ENCODE data around the gene PCDHGA12.

The PCDHGA12 gene

GRCh38 chr5:141441571-141442170 is 11.4 kb downstream of the PCDHGA12 start:
- DNase-seq = no peak

- no peak for DNase-seq
Observed at GRCh38 chr5:141465351-141465750, 35.0 kb downstream of the PCDHGA12 start.

GRCh38 chr5:141475625-141476131 is 45.4 kb downstream of the PCDHGA12 start, which contains the start of gene PCDHGC3:
PCDHGC3 (plus strand) TSS chr5:141475966; CDS start chr5:141476117, 151 bp downstream.
- DNase-seq = peak; percentile 86

- peak; percentile 41 for DNase-seq
Observed at GRCh38 chr5:141476132-141476911, 46.0 kb downstream of the PCDHGA12 start.

- no peak for DNase-seq
Observed at GRCh38 chr5:141477044-141477575, 46.8 kb downstream of the PCDHGA12 start.

- DNase-seq = no peak
Observed at GRCh38 chr5:141477815-141478214, 47.5 kb downstream of the PCDHGA12 start.

- no peak for DNase-seq
Observed at GRCh38 chr5:141478321-141478945, 48.1 kb downstream of the PCDHGA12 start.

- DNase-seq = no peak
Observed at GRCh38 chr5:141479776-141480175, 49.5 kb downstream of the PCDHGA12 start.
